Measurements from ENCODE around the gene HDAC2.
"Not testable (repeated sequence)": the region's sequence is repeated elsewhere in the genome, so short reads cannot be mapped to it uniquely, and the experiment has no call there.

HDAC2 gene

GRCh38 chr6:113989675-113990074, 18.7 kb upstream of the HDAC2 start:
- no peak overlapping the region for H3K4me3 ChIP-seq (ENCODE audit: low read length)
- no peak for TF ChIP-seq ZNF274 (IDR thresholded peaks at IDR 0.05; ENCODE audit: low read depth, low read length)

GRCh38 chr6:113982675-113983074, 11.7 kb upstream of the HDAC2 start:
- not testable (repeated sequence) for H3K4me3 ChIP-seq (ENCODE audit: low read length)

GRCh38 chr6:113982055-113982550, 11.2 kb upstream of the HDAC2 start:
- no peak for TF ChIP-seq ZNF274 (IDR thresholded peaks at IDR 0.05; ENCODE audit: low read depth, low read length)
- H3K4me3 ChIP-seq (ENCODE audit: low read length): no peak overlapping the region

- no peak overlapping the region for H3K4me3 ChIP-seq (ENCODE audit: low read length)
- TF ChIP-seq ZNF274 (IDR thresholded peaks at IDR 0.05; ENCODE audit: low read depth, low read length): no peak
Observed at GRCh38 chr6:113980937-113981554, 10.1 kb upstream of the HDAC2 start.

- H3K4me3 ChIP-seq (ENCODE audit: low read length): no peak overlapping the region
- no peak for TF ChIP-seq ZNF274 (IDR thresholded peaks at IDR 0.05; ENCODE audit: low read depth, low read length)
Observed at GRCh38 chr6:113979937-113980336, 9.0 kb upstream of the HDAC2 start.

- no peak overlapping the region for H3K4me3 ChIP-seq (ENCODE audit: low read length)
- no peak for TF ChIP-seq ZNF274 (IDR thresholded peaks at IDR 0.05; ENCODE audit: low read depth, low read length)
Observed at GRCh38 chr6:113978084-113978675, 7.2 kb upstream of the HDAC2 start.

GRCh38 chr6:113976806-113977205, 5.9 kb upstream of the HDAC2 start:
- H3K4me3 ChIP-seq (ENCODE audit: low read length): no peak overlapping the region
- no peak for TF ChIP-seq ZNF274 (IDR thresholded peaks at IDR 0.05; ENCODE audit: low read depth, low read length)

- no peak for TF ChIP-seq ZNF274 (IDR thresholded peaks at IDR 0.05; ENCODE audit: low read depth, low read length)
- peak overlapping the region; percentile 86; the same call in 1 of the 2 replicates for H3K4me3 ChIP-seq (ENCODE audit: low read length)
Observed at GRCh38 chr6:113971741-113972140, 793 bp upstream of the HDAC2 start.

- H3K4me3 ChIP-seq (ENCODE audit: low read length): peak overlapping the region; percentile 86
- no peak for TF ChIP-seq ZNF274 (IDR thresholded peaks at IDR 0.05; ENCODE audit: low read depth, low read length)
Observed at GRCh38 chr6:113969888-113970804, 802 bp downstream of the HDAC2 start.

GRCh38 chr6:113968472-113968871, 2.5 kb downstream of the HDAC2 start:
- H3K4me3 ChIP-seq (ENCODE audit: low read length): peak overlapping the region; percentile 86

GRCh38 chr6:113967777-113968176, 3.2 kb downstream of the HDAC2 start:
- H3K4me3 ChIP-seq (ENCODE audit: low read length): no peak overlapping the region; the same call in 1 of the 2 replicates

More at GRCh38 chr6:113968472-113968871, 2.5 kb downstream of the HDAC2 start:
- TF ChIP-seq ZNF274 (IDR thresholded peaks at IDR 0.05; ENCODE audit: low read depth, low read length): no peak

GRCh38 chr6:113960795-113961194, 10.2 kb downstream of the HDAC2 start:
- no peak for TF ChIP-seq ZNF274 (IDR thresholded peaks at IDR 0.05; ENCODE audit: low read depth, low read length)
- H3K4me3 ChIP-seq (ENCODE audit: low read length): no peak overlapping the region

More at GRCh38 chr6:113967777-113968176, 3.2 kb downstream of the HDAC2 start:
- TF ChIP-seq ZNF274 (IDR thresholded peaks at IDR 0.05; ENCODE audit: low read depth, low read length): no peak

GRCh38 chr6:113959235-113959634, 11.7 kb downstream of the HDAC2 start:
- no peak for TF ChIP-seq ZNF274 (IDR thresholded peaks at IDR 0.05; ENCODE audit: low read depth, low read length)
- H3K4me3 ChIP-seq (ENCODE audit: low read length): no peak overlapping the region

- no peak for TF ChIP-seq ZNF274 (IDR thresholded peaks at IDR 0.05; ENCODE audit: low read depth, low read length)
- H3K4me3 ChIP-seq (ENCODE audit: low read length): no peak overlapping the region
Observed at GRCh38 chr6:113954653-113955052, 16.3 kb downstream of the HDAC2 start.
